MCF 10A (cell line): ENCODE measurements around the gene TM9SF3. TPM values are rescaled to one million over a fixed set of nuclear protein-coding genes. Genes with fewer than 3 reads are reported as not detected.

Experiments
- BruUV-seq: library from RNA; stranded (reverse); fragments of 400-500 nt; replicated peaks from 2 replicates; lab custom pipeline; 2021; lab: Mats Ljungman, UMichigan
- CTCF ChIA-PET: fragments of 300-600 bp; sonication (Branson Sonifier 250); formaldehyde crosslinking; extraction: SDS; loops from one replicate; lab custom pipeline; 2021; ENCODE audit warnings: antibody characterized with exemption, inconsistent platforms; lab: Yijun Ruan, JAX
- POLR2A ChIA-PET: fragments of 300-600, 350-650 bp; sonication (Branson Sonifier 250); formaldehyde crosslinking; extraction: SDS; loops from one replicate; lab custom pipeline; 2020; ENCODE audit warnings: antibody characterized with exemption, inconsistent platforms; lab: Yijun Ruan, JAX
- DNase-seq: peaks from one replicate; pipeline ENCODE4 v3.0.0-alpha.2; 2018; ENCODE audit not compliant: unreplicated experiment
- H3K27ac Mint-ChIP-seq: one replicate; pipeline ENCODE4 v1.8.0; 2022; ENCODE audit warnings: mild to moderate bottlenecking, low read depth, mixed read lengths; ENCODE audit not compliant: unreplicated experiment
- H3K27me3 Mint-ChIP-seq: one replicate; pipeline ENCODE4 v1.8.0; 2022; ENCODE audit warnings: mixed read lengths; ENCODE audit not compliant: insufficient read depth, unreplicated experiment
- H3K36me3 Mint-ChIP-seq: one replicate; pipeline ENCODE4 v1.8.0; 2022; ENCODE audit warnings: mild to moderate bottlenecking, moderate library complexity, mixed read lengths; ENCODE audit not compliant: insufficient read depth, unreplicated experiment
- H3K4me1 Mint-ChIP-seq: one replicate; pipeline ENCODE4 v1.8.0; 2022; ENCODE audit warnings: mixed read lengths; ENCODE audit not compliant: insufficient read depth, unreplicated experiment
- H3K4me3 Mint-ChIP-seq: one replicate; pipeline ENCODE4 v1.8.0; 2022; ENCODE audit warnings: mild to moderate bottlenecking, moderate library complexity, mixed read lengths; ENCODE audit not compliant: unreplicated experiment
- H3K9me3 Mint-ChIP-seq: one replicate; pipeline ENCODE4 v1.8.0; 2022; ENCODE audit warnings: mixed read lengths; ENCODE audit not compliant: unreplicated experiment
- CTCF ChIP-seq: fragments of 200-600 bp; IDR thresholded peaks from one replicate; pipeline ENCODE4 v1.8.0; 2022; ENCODE audit warnings: antibody characterized with exemption, mild to moderate bottlenecking; ENCODE audit not compliant: unreplicated experiment
- intact Hi-C: fragments of 100-400 bp; cut with micrococcal nuclease; formaldehyde crosslinking; loops from 2 replicates; pipeline ENCODE4 v1.14.1; 2022
- total RNA-seq: library from RNA; stranded (reverse); gene quantifications from 2 replicates; pipeline ENCODE4 v1.2.3, GENCODE V29; 2022

TM9SF3 gene
- total RNA-seq, 1 experiment from 2014 or later: 151 TPM

GRCh38 chr10:96609510-96609909 lies 22.7 kb upstream of the TM9SF3 start:
- no peak overlapping the region for H3K27ac Mint-ChIP-seq
- no peaks in the 10 kb centered on the region for H3K9me3 Mint-ChIP-seq
- BruUV-seq: no TSS peak
- H3K27me3 Mint-ChIP-seq: no peaks in the 10 kb centered on the region
- no peaks in the 10 kb centered on the region for H3K36me3 Mint-ChIP-seq
- H3K4me3 Mint-ChIP-seq: no peak overlapping the region
- no peak for DNase-seq
- TF ChIP-seq CTCF: no peak
- POLR2A ChIA-PET: interaction anchor here (0.6 kb wide), 1 partner anchor 37 kb away, joined by 3 read pairs; no protein-coding TSS in a partner anchor
- peaks cover 6% of the 10 kb centered on the region for H3K4me1 Mint-ChIP-seq
- CTCF ChIA-PET: interaction anchor here (0.6 kb wide), 1 partner anchor 151 kb away, joined by 3 read pairs; no protein-coding TSS in a partner anchor
- intact Hi-C loops: no loop called here

- intact Hi-C loops: no loop called here
- no TSS peak for BruUV-seq
- no peaks in the 10 kb centered on the region for H3K4me1 Mint-ChIP-seq
- no peaks in the 10 kb centered on the region for H3K27me3 Mint-ChIP-seq
- ChIA-PET POLR2A (interaction anchor here (0.6 kb wide), 1 partner anchor 58 kb away, joined by 3 read pairs; no protein-coding TSS in a partner anchor), CTCF (interaction anchor here (0.6 to 0.9 kb wide), 2 partner anchors 38 to 152 kb away, joined by 3 to 4 read pairs; no protein-coding TSS in a partner anchor)
- no peak for DNase-seq
- H3K9me3 Mint-ChIP-seq: no peaks in the 10 kb centered on the region
- H3K36me3 Mint-ChIP-seq: no peaks in the 10 kb centered on the region
- no peak for TF ChIP-seq CTCF
- no peak overlapping the region for H3K27ac Mint-ChIP-seq
- H3K4me3 Mint-ChIP-seq: no peak overlapping the region
These were observed 22.0 kb upstream of the TM9SF3 start for GRCh38 chr10:96608805-96609204.

- DNase-seq: no peak
- Mint-ChIP-seq H3K4me3 (no peak overlapping the region), H3K4me1 (no peaks in the 10 kb centered on the region), H3K27me3 (no peaks in the 10 kb centered on the region), H3K9me3 (no peaks in the 10 kb centered on the region), H3K36me3 (no peaks in the 10 kb centered on the region), H3K27ac (no peak overlapping the region)
- no TSS peak for BruUV-seq
- POLR2A ChIA-PET: interaction anchor here (0.6 kb wide), 1 partner anchor 58 kb away, joined by 3 read pairs; no protein-coding TSS in a partner anchor
- CTCF ChIA-PET: interaction anchor here (0.9 kb wide), 1 partner anchor 38 kb away, joined by 4 read pairs; no protein-coding TSS in a partner anchor
- intact Hi-C loops: no loop called here
- TF ChIP-seq CTCF: no peak
These were observed 21.4 kb upstream of the TM9SF3 start for GRCh38 chr10:96608262-96608661.

GRCh38 chr10:96606946-96607345 lies 20.1 kb upstream of the TM9SF3 start:
- ChIA-PET POLR2A (no interaction called here), CTCF (no interaction called here)
- BruUV-seq: no TSS peak
- H3K4me1 Mint-ChIP-seq: no peaks in the 10 kb centered on the region
- no peak for DNase-seq
- no peaks in the 10 kb centered on the region for H3K27me3 Mint-ChIP-seq
- TF ChIP-seq CTCF: no peak
- H3K9me3 Mint-ChIP-seq: no peaks in the 10 kb centered on the region
- intact Hi-C loops: no loop called here
- no peak overlapping the region for H3K4me3 Mint-ChIP-seq
- H3K27ac Mint-ChIP-seq: no peak overlapping the region
- no peaks in the 10 kb centered on the region for H3K36me3 Mint-ChIP-seq
